PC-9 (cell line): Measurements from ENCODE around the gene L3MBTL3.

Experiments used
- CTCF ChIP-seq: fragments of 200-600 bp; sonication (generic); conservative IDR thresholded peaks from 2 replicates; pipeline ENCODE4 v1.6.1; 2017; ENCODE audit warnings: mixed run types, antibody characterized with exemption, mild to moderate bottlenecking, moderate library complexity
- EZH2 ChIP-seq: fragments of 200-600 bp; sonication (generic); IDR thresholded peaks from 2 replicates; pipeline ENCODE4 v1.8.0; 2017; ENCODE audit warnings: antibody characterized with exemption, low read depth

- TF ChIP-seq CTCF: no peak
- no peak for TF ChIP-seq EZH2
These were observed 72.4 kb downstream of the L3MBTL3 start for GRCh38 chr6:130090796-130091195.
